GM12801 (cell line): ENCODE data around the gene RCE1.

ENCODE experiments used
- TF ChIP-seq, protein P1 (sequence below): IDR thresholded peaks from one replicate; pipeline ENCODE4 v1.5.1; 2011; ENCODE audit warnings: control low read depth; ENCODE audit not compliant: insufficient read length; ENCODE audit errors: extremely low read depth

RCE1 gene

DNA sequence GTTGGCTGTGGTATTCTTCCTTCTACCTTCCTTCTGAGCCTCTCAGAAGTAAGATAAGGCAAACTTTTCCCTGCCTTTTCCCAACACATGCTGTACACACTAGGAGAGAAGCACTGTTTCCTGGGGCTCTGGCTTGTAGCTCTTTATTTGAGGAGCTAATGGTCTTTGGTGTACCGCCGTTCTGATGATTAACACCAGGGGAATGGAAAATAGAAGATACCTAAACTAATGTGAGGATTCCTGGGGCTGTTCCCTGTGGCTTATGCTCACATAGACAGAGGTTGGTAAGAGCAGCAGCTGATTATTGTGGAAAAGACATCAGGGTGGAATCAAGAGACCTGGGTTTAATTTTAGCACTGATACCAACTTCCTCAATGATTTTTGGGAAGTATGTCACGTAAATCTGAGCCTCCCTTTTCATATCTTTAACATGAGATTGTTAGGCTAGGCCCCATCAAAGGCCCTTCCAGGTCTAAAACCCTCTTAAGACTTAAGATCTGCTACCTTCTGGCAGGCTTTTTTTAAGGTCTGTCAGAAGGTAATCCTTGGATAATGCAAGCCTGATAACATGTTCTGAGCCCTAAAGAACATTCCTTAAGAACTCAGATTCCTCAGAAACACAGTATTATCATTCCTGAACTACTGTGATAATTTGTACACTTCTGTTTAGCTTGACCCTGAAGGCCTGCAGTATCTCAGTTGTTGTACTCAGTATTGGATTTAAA, 24.8 kb upstream of the RCE1 start:
- TF ChIP-seq, protein P1, sequence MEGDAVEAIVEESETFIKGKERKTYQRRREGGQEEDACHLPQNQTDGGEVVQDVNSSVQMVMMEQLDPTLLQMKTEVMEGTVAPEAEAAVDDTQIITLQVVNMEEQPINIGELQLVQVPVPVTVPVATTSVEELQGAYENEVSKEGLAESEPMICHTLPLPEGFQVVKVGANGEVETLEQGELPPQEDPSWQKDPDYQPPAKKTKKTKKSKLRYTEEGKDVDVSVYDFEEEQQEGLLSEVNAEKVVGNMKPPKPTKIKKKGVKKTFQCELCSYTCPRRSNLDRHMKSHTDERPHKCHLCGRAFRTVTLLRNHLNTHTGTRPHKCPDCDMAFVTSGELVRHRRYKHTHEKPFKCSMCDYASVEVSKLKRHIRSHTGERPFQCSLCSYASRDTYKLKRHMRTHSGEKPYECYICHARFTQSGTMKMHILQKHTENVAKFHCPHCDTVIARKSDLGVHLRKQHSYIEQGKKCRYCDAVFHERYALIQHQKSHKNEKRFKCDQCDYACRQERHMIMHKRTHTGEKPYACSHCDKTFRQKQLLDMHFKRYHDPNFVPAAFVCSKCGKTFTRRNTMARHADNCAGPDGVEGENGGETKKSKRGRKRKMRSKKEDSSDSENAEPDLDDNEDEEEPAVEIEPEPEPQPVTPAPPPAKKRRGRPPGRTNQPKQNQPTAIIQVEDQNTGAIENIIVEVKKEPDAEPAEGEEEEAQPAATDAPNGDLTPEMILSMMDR = no peak

GRCh38 chr11:66820381-66820780, 22.9 kb upstream of the RCE1 start:
- TF ChIP-seq, protein P1 = no peak

DNA sequence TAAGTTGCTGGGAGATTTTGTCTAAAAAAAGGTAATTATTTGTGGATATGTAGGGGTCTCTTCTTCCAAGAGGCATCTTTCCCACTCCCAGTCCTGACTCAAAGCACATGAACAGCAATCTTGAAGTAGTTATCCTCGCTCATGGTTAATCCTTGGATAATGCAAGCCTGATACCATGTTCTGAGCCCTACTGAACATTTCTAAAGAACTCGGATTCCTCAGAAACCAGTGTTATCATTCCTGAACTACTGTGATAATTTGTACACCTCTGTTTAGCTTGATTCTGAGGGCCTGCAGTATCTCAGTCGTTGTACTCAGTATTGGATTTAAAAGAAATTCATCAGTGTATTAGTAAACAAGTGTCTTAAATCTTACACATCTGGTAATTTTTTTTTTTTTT, 22.3 kb upstream of the RCE1 start:
- TF ChIP-seq, protein P1 = no peak

DNA sequence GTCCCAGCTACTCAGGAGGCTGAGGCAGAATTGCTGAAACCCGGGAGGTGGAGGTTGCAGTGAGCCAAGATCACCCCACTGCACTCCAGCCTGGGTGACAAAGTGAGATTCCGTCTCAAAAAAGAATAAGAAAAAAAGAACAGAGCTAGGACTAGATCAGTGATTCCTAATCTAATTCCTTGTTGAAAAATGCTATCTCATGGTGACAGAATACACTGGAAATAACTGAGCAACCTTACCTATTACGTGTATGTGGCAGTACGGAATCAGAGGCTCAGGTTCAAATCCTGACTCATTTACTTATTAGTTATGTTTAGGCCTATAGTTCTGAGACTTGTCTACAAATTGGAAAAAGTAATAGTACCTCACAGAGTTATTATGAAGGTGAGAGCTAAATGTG, 19.5 kb upstream of the RCE1 start:
- TF ChIP-seq, protein P1 = no peak

DNA sequence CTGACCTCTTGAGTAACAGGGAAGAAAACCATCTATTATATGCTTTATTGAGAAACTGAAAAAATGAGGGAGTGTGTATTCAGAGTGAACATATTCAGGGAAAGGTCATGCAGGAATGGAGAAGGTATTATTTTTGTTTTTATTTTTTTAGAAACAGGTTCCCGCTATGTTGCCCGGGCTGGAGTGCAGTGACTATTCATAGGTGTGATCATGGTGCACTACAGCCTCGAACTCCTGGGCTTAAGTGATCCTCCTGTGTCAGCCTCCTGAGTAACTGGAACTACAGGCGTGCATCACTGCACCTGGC, 8.7 kb upstream of the RCE1 start:
- TF ChIP-seq, protein P1 = no peak

DNA sequence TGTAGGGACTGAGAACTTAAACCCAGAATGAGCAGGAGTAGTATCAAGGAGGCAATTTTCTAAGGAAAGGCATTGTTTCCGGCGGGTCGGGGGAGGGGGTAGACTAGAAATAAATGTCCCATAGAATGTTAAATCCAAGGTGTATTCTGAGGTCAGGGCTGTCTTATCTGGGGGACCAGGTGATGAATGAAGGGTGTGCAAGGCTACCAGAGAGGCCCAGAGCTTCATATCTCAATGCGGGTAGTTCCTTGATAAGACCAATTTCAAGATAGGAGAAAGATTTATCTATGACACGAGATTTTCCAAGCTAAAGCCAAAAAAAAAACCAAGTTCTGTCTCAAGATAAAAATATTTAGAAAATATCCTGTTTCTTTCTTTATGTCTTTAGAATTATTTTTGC, 8.3 kb upstream of the RCE1 start:
- TF ChIP-seq, protein P1 = no peak

GRCh38 chr11:66835768-66836405, 7.4 kb upstream of the RCE1 start:
- TF ChIP-seq, protein P1 = no peak
